Retinal pigment epithelial cell (primary cell): ENCODE measurements around the gene COL4A5.
"Not testable (repeated sequence)": the region's sequence is repeated elsewhere in the genome, so short reads cannot be mapped to it uniquely, and the experiment has no call there.

ENCODE experiments used
- DNase-seq: peaks from one replicate; pipeline ENCODE4 v3.0.0-alpha.2; 2010; ENCODE audit warnings: low read depth
- H3K4me3 ChIP-seq: 2 replicates; pipeline ENCODE4 v1.5.1; 2011; ENCODE audit warnings: mild to moderate bottlenecking, low read length, control low read depth, moderate library complexity
- TF ChIP-seq, protein P1 (sequence below): conservative IDR thresholded peaks from 2 replicates; pipeline ENCODE4 v1.5.1; 2011; ENCODE audit warnings: low read depth, low read length, control low read depth, inconsistent platforms

COL4A5 gene

DNA sequence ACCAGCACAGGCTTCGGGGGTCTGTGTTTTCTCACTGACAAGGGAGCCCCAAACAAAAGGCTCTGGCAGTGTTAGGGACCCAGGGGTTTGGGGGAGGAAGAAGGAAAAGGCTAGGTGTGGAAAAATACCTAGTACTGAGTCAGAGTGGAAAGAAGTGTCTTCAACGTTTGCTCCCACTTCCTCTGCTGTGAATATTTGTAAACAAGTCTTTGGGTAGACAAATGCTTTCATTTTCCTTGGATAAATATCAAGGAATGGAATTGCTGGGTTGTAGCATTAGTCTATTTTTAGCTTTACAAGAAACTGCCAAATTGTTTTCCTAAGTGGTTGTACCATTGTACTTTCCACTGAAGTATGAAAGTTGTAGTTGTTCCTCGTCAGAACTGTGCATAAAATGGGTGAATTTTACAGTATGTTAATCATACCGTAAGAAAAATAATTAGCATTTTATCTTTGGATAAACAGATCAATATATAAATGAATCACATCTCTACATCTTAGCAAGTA, 17.4 kb downstream of the COL4A5 start:
- no peak for DNase-seq
- TF ChIP-seq, protein P1, sequence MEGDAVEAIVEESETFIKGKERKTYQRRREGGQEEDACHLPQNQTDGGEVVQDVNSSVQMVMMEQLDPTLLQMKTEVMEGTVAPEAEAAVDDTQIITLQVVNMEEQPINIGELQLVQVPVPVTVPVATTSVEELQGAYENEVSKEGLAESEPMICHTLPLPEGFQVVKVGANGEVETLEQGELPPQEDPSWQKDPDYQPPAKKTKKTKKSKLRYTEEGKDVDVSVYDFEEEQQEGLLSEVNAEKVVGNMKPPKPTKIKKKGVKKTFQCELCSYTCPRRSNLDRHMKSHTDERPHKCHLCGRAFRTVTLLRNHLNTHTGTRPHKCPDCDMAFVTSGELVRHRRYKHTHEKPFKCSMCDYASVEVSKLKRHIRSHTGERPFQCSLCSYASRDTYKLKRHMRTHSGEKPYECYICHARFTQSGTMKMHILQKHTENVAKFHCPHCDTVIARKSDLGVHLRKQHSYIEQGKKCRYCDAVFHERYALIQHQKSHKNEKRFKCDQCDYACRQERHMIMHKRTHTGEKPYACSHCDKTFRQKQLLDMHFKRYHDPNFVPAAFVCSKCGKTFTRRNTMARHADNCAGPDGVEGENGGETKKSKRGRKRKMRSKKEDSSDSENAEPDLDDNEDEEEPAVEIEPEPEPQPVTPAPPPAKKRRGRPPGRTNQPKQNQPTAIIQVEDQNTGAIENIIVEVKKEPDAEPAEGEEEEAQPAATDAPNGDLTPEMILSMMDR: no peak

DNA sequence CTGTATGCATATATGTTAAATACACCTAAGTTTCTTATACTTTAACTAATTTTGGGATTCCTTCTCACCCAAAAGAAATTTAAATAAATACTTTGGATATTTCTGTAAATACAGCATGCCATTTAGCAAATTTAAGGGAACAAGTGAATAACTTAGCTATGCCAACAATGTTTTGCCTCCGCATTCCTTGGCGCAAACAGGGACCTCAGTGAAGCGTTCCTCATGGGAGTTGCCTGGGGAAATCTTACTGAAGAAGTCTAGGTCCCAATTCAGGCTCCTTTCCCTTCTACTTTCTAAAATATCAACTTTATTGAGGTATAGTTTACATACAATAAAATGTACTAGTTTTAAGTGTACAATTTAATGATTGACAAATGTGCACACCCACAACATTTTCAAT, 25.0 kb downstream of the COL4A5 start:
- no peak for DNase-seq
- no peak overlapping the region for H3K4me3 ChIP-seq
- TF ChIP-seq, protein P1: no peak

More for the DNA sequence above, 17.4 kb downstream of the COL4A5 start:
- no peak overlapping the region for H3K4me3 ChIP-seq

DNA sequence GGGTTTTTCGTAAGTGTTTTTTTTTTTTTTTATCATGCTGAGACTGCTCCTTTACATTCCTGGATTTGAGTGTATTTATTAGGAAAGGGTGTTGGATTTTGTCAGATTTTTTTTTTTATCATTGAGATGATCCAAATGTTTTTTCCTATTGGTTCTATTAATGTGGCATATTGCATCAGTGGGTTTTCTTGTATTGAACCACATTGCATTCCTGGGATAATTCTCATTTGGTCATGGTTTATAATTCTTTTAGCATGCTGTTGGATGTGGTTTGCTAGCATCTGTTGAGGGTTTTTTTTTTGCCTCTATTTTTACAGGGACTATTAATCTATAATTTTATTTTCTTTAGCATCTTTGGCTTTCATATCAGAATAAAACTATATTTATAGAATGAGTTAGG, 28.8 kb downstream of the COL4A5 start:
- DNase-seq: no peak
- no peak overlapping the region for H3K4me3 ChIP-seq
- TF ChIP-seq, protein P1: no peak

DNA sequence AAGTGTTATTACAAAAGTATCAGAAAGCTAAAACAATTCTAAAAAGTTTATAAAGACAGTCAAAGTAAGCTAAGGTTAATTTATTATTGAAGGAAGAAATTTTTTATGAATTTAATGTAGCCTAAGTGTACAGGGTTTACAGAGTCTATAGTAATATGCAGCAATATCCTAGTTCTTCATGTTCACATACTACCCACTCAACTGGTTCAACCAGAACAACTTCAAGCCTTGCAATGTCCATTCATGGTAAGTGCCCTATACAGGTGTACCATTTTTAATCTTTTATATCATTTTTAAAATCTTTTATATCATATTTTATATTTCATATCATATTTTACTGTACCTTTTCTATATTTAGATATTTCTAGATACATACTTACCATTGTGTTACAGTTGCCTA, 34.3 kb downstream of the COL4A5 start:
- H3K4me3 ChIP-seq: no peak overlapping the region
- no peak for DNase-seq
- TF ChIP-seq, protein P1: no peak

DNA sequence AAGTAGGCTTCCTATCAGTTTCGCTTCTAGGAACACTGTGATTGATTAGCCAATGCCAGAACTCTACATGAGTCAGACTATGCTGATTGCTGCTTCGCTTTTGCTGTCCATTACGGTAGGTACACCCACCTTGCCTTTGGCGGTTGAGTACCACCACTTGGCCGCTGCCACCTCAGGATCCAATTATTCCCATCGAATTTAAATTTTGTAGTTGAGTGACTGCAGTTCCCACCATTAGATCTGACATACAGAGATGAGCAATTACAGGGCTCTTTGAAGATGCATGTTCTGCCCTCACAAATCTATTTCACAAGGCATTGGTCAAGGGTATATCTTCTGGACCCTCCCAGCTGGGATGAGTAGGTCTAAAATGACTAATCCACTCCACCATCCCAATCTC, 41.9 kb downstream of the COL4A5 start:
- not testable (repeated sequence) for H3K4me3 ChIP-seq, DNase-seq

DNA sequence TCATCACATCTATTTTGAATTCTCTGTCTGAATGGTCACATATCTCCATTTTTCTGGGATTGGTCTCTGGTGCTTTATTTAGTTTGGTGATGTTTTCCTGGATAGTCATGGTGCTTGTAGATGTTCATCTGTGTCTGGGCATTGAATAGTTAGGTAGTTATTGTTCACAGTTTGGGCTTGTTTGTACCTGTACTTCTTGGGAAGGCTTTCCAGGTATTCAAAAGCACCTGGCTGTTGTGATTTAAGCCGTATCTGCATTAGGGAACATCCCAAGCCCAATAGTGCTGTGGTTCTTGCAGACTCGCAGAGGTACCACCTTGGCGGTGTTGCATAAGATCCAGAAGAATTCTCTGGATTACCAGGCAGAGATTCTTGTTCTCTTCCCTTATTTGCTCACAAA, 44.6 kb downstream of the COL4A5 start:
- no peak for DNase-seq
- TF ChIP-seq, protein P1: no peak
- H3K4me3 ChIP-seq: no peak overlapping the region

DNA sequence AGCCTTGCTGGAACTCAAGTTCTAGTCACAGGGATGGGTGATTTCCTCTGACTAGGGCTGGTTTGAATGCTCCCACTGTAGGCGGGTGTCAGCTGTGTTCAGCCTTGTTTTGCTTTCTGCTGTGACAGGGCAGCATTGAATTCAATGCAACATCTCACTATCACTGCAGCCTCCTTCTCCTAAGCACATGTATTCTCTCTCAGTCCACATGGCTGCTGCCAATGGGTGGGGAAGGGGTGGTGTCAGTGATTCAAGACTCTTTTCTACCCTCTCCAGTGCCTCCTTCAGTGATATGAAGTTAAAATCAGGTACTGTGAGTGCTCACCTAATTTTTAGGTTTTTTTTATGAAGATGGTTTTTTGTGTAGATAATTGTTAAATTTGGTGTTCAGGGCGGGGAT, 46.3 kb downstream of the COL4A5 start:
- no peak for DNase-seq
- TF ChIP-seq, protein P1: no peak
- H3K4me3 ChIP-seq: no peak overlapping the region
